Trophoblast cell (in vitro differentiated cells and primary cell): ENCODE data around the gene RWDD1.

Source experiments
- DNase-seq, 2 donors: peaks; one replicate each; pipeline ENCODE4 v3.0.0-alpha.2; 2016
- H2AFZ ChIP-seq: 2 replicates; pipeline ENCODE4 v1.6.1; 2013; ENCODE audit warnings: low read length, moderate library complexity, mild to moderate bottlenecking; ENCODE audit not compliant: insufficient read depth, poor library complexity
- H2AK5ac ChIP-seq: 2 replicates; pipeline ENCODE4 v1.6.1; 2013; ENCODE audit warnings: mild to moderate bottlenecking, low read length
- H2BK120ac ChIP-seq: 2 replicates; pipeline ENCODE4 v1.6.1; 2013; ENCODE audit warnings: low read length, mild to moderate bottlenecking, moderate library complexity; ENCODE audit not compliant: insufficient read depth, poor library complexity
- H2BK12ac ChIP-seq: 2 replicates; pipeline ENCODE4 v1.6.1; 2013; ENCODE audit warnings: mild to moderate bottlenecking, low read length, moderate library complexity
- H2BK5ac ChIP-seq: 2 replicates; pipeline ENCODE4 v1.6.1; 2013; ENCODE audit warnings: low read length, low read depth, moderate library complexity, mild to moderate bottlenecking; ENCODE audit not compliant: poor library complexity
- H3K14ac ChIP-seq: 2 replicates; pipeline ENCODE4 v1.6.1; 2013; ENCODE audit warnings: mild to moderate bottlenecking, low read length
- H3K18ac ChIP-seq: 2 replicates; pipeline ENCODE4 v1.6.1; 2013; ENCODE audit warnings: mild to moderate bottlenecking, low read length
- H3K23ac ChIP-seq: 2 replicates; pipeline ENCODE4 v1.6.1; 2013; ENCODE audit warnings: low read length
- H3K27ac ChIP-seq: 2 replicates; pipeline ENCODE4 v1.5.1; 2013; ENCODE audit warnings: low read depth, mild to moderate bottlenecking, inconsistent platforms, low read length, moderate library complexity
- H3K27me3 ChIP-seq: 2 replicates; pipeline ENCODE4 v1.6.1; 2013; ENCODE audit warnings: inconsistent platforms, mild to moderate bottlenecking, low read length, moderate library complexity; ENCODE audit not compliant: insufficient read depth
- H3K36me3 ChIP-seq, 2 experiments: 1 replicate in 1 of 2; 2 replicates in 1 of 2; pipeline ENCODE4 v1.6.1; 2013; ENCODE audit warnings: low read length in 2 of 2, mild to moderate bottlenecking in 2 of 2, moderate library complexity in 1 of 2; ENCODE audit not compliant: insufficient read depth in 2 of 2, control insufficient read depth in 1 of 2
- H3K4ac ChIP-seq: 2 replicates; pipeline ENCODE4 v1.6.1; 2013; ENCODE audit warnings: low read depth, mild to moderate bottlenecking, low read length, moderate library complexity
- H3K4me1 ChIP-seq, 2 experiments: 1 replicate in 1 of 2; 2 replicates in 1 of 2; pipeline ENCODE4 v1.6.1; 2013; ENCODE audit warnings: low read length in 2 of 2, mild to moderate bottlenecking in 2 of 2, moderate library complexity in 1 of 2; ENCODE audit not compliant: insufficient read depth in 2 of 2, control insufficient read depth in 1 of 2
- H3K4me2 ChIP-seq: 2 replicates; pipeline ENCODE4 v1.6.1; 2013; ENCODE audit warnings: inconsistent platforms, mild to moderate bottlenecking, low read length, moderate library complexity
- H3K4me3 ChIP-seq: 2 replicates; pipeline ENCODE4 v1.5.1; 2013; ENCODE audit warnings: mild to moderate bottlenecking, low read depth, low read length, inconsistent platforms
- H3K79me1 ChIP-seq: one replicate; pipeline ENCODE4 v1.6.1; 2013; ENCODE audit warnings: low read length
- H3K79me2 ChIP-seq: 2 replicates; pipeline ENCODE4 v1.6.1; 2013; ENCODE audit warnings: low read length, mild to moderate bottlenecking; ENCODE audit not compliant: control insufficient read depth, insufficient read depth, poor library complexity
- H3K9ac ChIP-seq: 2 replicates; pipeline ENCODE4 v1.6.1; 2013; ENCODE audit warnings: mild to moderate bottlenecking, low read length
- H3K9me3 ChIP-seq: 2 replicates; pipeline ENCODE4 v1.6.1; 2013; ENCODE audit warnings: low read depth, mild to moderate bottlenecking, control low read depth, inconsistent platforms, low read length; ENCODE audit not compliant: insufficient read depth
- H4K12ac ChIP-seq: 2 replicates; pipeline ENCODE4 v1.6.1; 2013; ENCODE audit warnings: low read depth, mild to moderate bottlenecking, low read length, moderate library complexity
- H4K8ac ChIP-seq: 2 replicates; pipeline ENCODE4 v1.6.1; 2013; ENCODE audit warnings: low read depth, mild to moderate bottlenecking, low read length, moderate library complexity
- H4K91ac ChIP-seq: one replicate; pipeline ENCODE4 v1.6.1; 2013; ENCODE audit warnings: low read depth, mild to moderate bottlenecking, low read length, moderate library complexity
- WGBS: extraction: QIAGEN DNeasy Blood & Tissue Kit; methylation state at CpG from one replicate; pipeline ENCODE4 v1.1.7; 2013; ENCODE audit warnings: missing lambda C conversion rate; ENCODE audit not compliant: insufficient read length, insufficient coverage; ENCODE audit errors: extremely low coverage; 5-methylcytosine and 5-hydroxymethylcytosine counted together

Gene RWDD1

GRCh38 chr6:116543149-116543548, 28.2 kb upstream of the RWDD1 start:
- H3K4ac ChIP-seq: no peak overlapping the region
- no peaks in the 10 kb centered on the region for H3K4me1 ChIP-seq
- H2AK5ac ChIP-seq: no peak overlapping the region
- no peak overlapping the region for H4K12ac ChIP-seq
- no peak overlapping the region for H3K23ac ChIP-seq
- H3K27ac ChIP-seq: no peak overlapping the region
- H3K4me2 ChIP-seq: no peak overlapping the region
- no peak overlapping the region for H3K14ac ChIP-seq
- H3K79me1 ChIP-seq: no peaks in the 10 kb centered on the region
- no peak overlapping the region for H2AFZ ChIP-seq
- H2BK5ac ChIP-seq: no peak overlapping the region
- H3K9me3 ChIP-seq: no peaks in the 10 kb centered on the region
- H3K9ac ChIP-seq: no peak overlapping the region
- no peaks in the 10 kb centered on the region for H3K79me2 ChIP-seq
- H3K4me3 ChIP-seq: no peak overlapping the region
- no peak overlapping the region for H4K8ac ChIP-seq
- H3K36me3 ChIP-seq: no peaks in the 10 kb centered on the region
- no peak overlapping the region for H2BK120ac ChIP-seq
- DNase-seq: no peak
- H4K91ac ChIP-seq: no peak overlapping the region
- no peak overlapping the region for H3K18ac ChIP-seq
- H2BK12ac ChIP-seq: no peak overlapping the region
- H3K27me3 ChIP-seq: no peaks in the 10 kb centered on the region

DNA sequence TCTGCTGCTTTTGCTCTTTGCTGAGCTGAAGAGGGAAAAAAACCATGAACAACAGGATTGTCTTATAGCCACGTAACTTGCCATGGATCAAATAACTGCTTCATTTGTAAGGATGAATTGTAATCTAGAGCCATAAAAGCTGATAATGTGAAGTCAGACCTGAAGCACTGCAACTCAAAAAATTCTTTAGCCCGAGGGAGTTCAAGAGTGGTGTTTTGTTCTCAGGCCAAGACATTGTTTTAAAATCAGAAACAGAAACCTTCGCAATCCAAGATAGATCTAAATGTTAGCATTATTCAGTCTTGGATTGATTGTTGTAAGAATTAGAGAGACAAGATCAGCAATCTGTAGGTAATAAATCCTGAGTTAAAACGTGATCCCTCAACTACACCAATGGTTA, 25.7 kb upstream of the RWDD1 start, which contains the start of gene TRAPPC3L:
TRAPPC3L (minus strand) TSS at position 34 of the 400 bp plus-strand sequence. CDS start 170 bp downstream, outside the sequence.
- Histone ChIP-seq H3K23ac (no peak within 1 kb of the TSS), H3K79me2 (no peaks in the 10 kb centered on the region), H3K9me3 (no peaks in the 10 kb centered on the region), H3K79me1 (no peaks in the 10 kb centered on the region), H3K4ac (no peak within 1 kb of the TSS), H3K4me3 (no peak within 1 kb of the TSS), H3K27me3 (no peaks in the 10 kb centered on the region), H2AK5ac (no peak within 1 kb of the TSS), H3K27ac (no peak within 1 kb of the TSS), H2BK120ac (no peak within 1 kb of the TSS), H3K14ac (no peak within 1 kb of the TSS), H3K4me2 (no peak within 1 kb of the TSS), H4K91ac (no peak within 1 kb of the TSS), H3K4me1 (no peaks in the 10 kb centered on the region), H2BK5ac (no peak within 1 kb of the TSS), H3K18ac (no peak within 1 kb of the TSS), H3K36me3 (no peaks in the 10 kb centered on the region), H4K12ac (no peak within 1 kb of the TSS), H2AFZ (no peak within 1 kb of the TSS), H2BK12ac (no peak within 1 kb of the TSS), H3K9ac (no peak within 1 kb of the TSS), H4K8ac (no peak within 1 kb of the TSS)
- WGBS: no CpG with 5 or more reads among the region's 4 CpGs
- no peak for DNase-seq

DNA sequence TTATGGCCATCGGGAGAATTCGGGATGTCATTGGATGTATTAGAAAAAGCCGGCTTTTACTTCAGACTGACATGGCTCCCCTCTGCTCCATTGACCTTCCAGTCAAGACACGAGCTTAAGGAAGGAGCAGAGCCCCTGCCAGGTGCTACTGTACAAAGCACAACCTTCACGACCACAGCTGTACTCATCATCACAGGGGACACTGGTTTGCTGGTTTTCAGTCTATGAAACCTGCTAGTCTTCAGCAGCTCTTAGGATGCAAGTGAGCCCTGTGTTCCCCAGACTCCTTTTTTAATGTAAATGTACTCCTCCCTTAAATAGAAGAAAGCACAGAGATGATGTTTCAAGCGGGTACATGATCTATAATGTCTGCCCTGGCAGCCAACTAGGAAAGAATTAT, 23.9 kb upstream of the RWDD1 start:
- no CpG with 5 or more reads among the region's 6 CpGs for WGBS
- no peak overlapping the region for H2BK12ac ChIP-seq

DNA sequence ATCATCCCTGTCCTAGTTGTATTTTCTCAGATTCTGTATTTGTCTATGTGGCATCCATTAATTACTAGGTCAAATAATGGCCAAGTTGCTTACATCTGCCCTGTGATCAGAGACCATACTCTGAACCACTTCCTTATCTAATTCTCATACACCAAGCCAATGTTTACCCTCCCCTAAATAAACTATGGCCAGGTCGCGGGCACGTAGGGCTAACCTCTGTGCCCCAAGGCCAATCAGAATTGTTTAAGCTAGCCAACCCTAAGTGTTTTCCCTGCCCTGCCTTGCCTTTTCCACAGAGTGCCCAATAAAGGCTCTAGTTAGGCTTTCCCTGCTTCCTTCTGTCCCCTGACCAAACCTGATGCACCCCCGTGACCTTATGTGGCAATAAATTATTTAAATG, 20.5 kb upstream of the RWDD1 start:
- no peak overlapping the region for H4K12ac ChIP-seq
- H4K91ac ChIP-seq: no peak overlapping the region
- no peaks in the 10 kb centered on the region for H3K79me2 ChIP-seq
- H3K4me3 ChIP-seq: no peak overlapping the region
- H2BK120ac ChIP-seq: no peak overlapping the region
- no peak for DNase-seq
- H2AK5ac ChIP-seq: no peak overlapping the region
- H3K4me1 ChIP-seq: no peaks in the 10 kb centered on the region
- no CpG with 5 or more reads among the region's 4 CpGs for WGBS
- no peak overlapping the region for H3K4ac ChIP-seq
- no peaks in the 10 kb centered on the region for H3K27me3 ChIP-seq
- no peak overlapping the region for H3K9ac ChIP-seq
- H4K8ac ChIP-seq: no peak overlapping the region
- H3K9me3 ChIP-seq: no peaks in the 10 kb centered on the region
- H3K14ac ChIP-seq: no peak overlapping the region
- H2BK5ac ChIP-seq: no peak overlapping the region
- H3K18ac ChIP-seq: no peak overlapping the region
- no peak overlapping the region for H3K27ac ChIP-seq
- H3K36me3 ChIP-seq: no peaks in the 10 kb centered on the region
- H3K23ac ChIP-seq: no peak overlapping the region
- H2BK12ac ChIP-seq: no peak overlapping the region
- no peak overlapping the region for H2AFZ ChIP-seq
- no peak overlapping the region for H3K4me2 ChIP-seq
- H3K79me1 ChIP-seq: no peaks in the 10 kb centered on the region

More for the DNA sequence above, 23.9 kb upstream of the RWDD1 start:
- H2AK5ac ChIP-seq: no peak overlapping the region
- no peaks in the 10 kb centered on the region for H3K27me3 ChIP-seq
- no peak overlapping the region for H2AFZ ChIP-seq
- no peak overlapping the region for H4K91ac ChIP-seq
- H3K4me1 ChIP-seq: no peaks in the 10 kb centered on the region
- no peaks in the 10 kb centered on the region for H3K79me1 ChIP-seq
- H3K4me2 ChIP-seq: no peak overlapping the region
- no peak overlapping the region for H2BK120ac ChIP-seq
- H4K12ac ChIP-seq: no peak overlapping the region
- no peak overlapping the region for H2BK5ac ChIP-seq
- H3K18ac ChIP-seq: no peak overlapping the region
- no peak overlapping the region for H3K9ac ChIP-seq
- no peaks in the 10 kb centered on the region for H3K36me3 ChIP-seq
- DNase-seq: no peak
- H3K27ac ChIP-seq: no peak overlapping the region
- H3K14ac ChIP-seq: no peak overlapping the region
- no peak overlapping the region for H3K23ac ChIP-seq
- no peaks in the 10 kb centered on the region for H3K79me2 ChIP-seq
- H3K9me3 ChIP-seq: no peaks in the 10 kb centered on the region
- no peak overlapping the region for H4K8ac ChIP-seq
- H3K4me3 ChIP-seq: no peak overlapping the region
- H3K4ac ChIP-seq: no peak overlapping the region
